SK-N-MC (cell line): Measurements from ENCODE around the gene BACE1-AS.

Source experiments
- EZH2 ChIP-seq: fragments of 200-600 bp; sonication (generic); IDR thresholded peaks from one replicate; pipeline ENCODE4 v1.6.1; 2017; ENCODE audit warnings: antibody characterized with exemption
- FOXP2 ChIP-seq: optimal IDR thresholded peaks from 2 replicates; pipeline ENCODE3; 2011; ENCODE audit warnings: mild to moderate bottlenecking, moderate library complexity; ENCODE audit not compliant: insufficient read depth; ENCODE audit errors: extremely low read length, control extremely low read depth
- POLR2AphosphoS5 ChIP-seq: IDR thresholded peaks from 2 replicates; pipeline ENCODE4 v1.6.1; 2012; ENCODE audit warnings: mild to moderate bottlenecking, low read depth, low read length, borderline replicate concordance

DNA sequence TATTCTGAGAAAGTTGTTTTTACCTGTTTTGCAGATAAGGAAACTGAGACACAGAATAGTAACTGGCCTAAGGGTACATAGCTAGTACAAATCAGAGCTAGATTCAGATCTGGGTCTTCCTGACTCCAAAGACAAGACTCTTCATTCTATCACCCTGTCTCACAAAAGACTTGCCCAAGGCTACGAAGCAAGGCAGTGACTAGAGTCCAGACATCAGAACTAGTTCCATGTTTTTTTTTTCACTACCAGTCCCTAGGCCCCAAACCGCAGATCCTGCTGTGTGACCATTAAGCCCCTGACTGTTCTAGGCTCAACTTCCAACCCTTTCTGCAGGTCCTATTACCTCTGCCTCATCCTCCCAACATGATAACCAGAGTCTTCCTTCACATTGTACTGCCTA, 1.5 kb downstream of the BACE1-AS start:
- TF ChIP-seq POLR2AphosphoS5 (no peak), EZH2 (no peak), FOXP2 (no peak)
